Testis (tissue), 2 donors: ENCODE results near the gene RABEP2.

ENCODE experiments used
- CTCF ChIP-seq, 3 experiments: fragments of 450-650 bp in 2 of 3; fragments of 200-600 bp in 1 of 3; sonication (generic) in 1 of 3; IDR thresholded peaks; one replicate each; pipeline ENCODE4 v1.5.1; 2016 to 2019; ENCODE audit warnings: antibody characterized with exemption in 3 of 3, mild to moderate bottlenecking in 2 of 3, moderate library complexity in 1 of 3
- POLR2A ChIP-seq: fragments of 450-650 bp; IDR thresholded peaks from one replicate; pipeline ENCODE4 v1.6.1; 2017; ENCODE audit warnings: antibody characterized with exemption, mild to moderate bottlenecking, moderate library complexity

- TF ChIP-seq CTCF (IDR thresholded peaks at IDR 0.05) (no peak), POLR2A (no peak)
These were observed 26.1 kb downstream of the RABEP2 start for GRCh38 chr16:28898942-28899341.
